ENCODE data around the gene HPS1. TPM values are rescaled to one million over a fixed set of nuclear protein-coding genes. Genes with fewer than 3 reads are reported as not detected.

The HPS1 gene
- total and polyA plus RNA-seq, 2 of the 8 experiments (the other 6 are each of a cell fraction or from before 2014, with no cell fraction given): 38.7 to 61.7 TPM

DNA sequence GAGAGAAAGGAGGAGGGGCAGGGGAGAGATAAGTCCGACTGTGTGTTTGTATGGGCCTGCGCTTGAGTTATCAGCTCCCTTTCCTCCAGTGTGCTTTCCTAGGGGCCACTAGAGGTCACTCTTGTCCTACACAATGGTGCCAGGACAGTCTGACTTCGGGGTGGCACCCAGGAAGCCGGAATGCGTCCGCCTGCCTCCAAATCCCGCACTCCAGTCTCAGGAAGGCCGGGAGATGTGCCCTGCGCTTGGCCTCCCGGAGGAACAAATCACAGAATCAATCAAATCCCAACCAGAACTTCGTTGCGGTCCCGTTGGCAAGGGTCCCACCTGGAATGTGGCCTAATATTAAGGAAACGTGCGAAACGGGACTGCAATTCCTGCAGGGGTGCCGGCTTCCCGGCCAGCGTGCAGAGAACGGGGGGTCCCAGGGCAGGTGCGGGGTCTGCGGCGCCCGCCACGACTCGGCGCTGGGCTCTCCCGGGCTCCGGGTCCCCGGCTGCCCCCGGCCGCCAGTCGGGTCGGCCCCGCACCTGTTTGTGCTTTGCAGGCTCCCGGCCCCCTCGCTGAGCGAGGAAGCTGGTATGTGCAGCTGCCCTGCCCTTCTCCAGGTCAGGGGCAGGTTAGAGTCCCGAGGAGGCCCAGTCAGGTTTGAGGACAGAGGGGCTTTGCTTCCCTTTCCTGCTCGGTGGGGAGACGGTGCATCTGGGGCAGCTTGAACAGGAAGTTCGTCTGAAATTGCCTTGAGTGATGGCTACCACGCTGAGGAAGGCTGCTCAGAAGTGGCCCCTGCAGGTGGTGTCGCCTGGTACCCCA, 21.0 kb upstream of the HPS1 start (continued):
- TF ChIP-seq, protein P1, sequence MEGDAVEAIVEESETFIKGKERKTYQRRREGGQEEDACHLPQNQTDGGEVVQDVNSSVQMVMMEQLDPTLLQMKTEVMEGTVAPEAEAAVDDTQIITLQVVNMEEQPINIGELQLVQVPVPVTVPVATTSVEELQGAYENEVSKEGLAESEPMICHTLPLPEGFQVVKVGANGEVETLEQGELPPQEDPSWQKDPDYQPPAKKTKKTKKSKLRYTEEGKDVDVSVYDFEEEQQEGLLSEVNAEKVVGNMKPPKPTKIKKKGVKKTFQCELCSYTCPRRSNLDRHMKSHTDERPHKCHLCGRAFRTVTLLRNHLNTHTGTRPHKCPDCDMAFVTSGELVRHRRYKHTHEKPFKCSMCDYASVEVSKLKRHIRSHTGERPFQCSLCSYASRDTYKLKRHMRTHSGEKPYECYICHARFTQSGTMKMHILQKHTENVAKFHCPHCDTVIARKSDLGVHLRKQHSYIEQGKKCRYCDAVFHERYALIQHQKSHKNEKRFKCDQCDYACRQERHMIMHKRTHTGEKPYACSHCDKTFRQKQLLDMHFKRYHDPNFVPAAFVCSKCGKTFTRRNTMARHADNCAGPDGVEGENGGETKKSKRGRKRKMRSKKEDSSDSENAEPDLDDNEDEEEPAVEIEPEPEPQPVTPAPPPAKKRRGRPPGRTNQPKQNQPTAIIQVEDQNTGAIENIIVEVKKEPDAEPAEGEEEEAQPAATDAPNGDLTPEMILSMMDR (IDR thresholded peaks at IDR 0.05; ENCODE audit: control extremely low read depth in 1 of 3, insufficient read depth in 1 of 3, low read depth in 1 of 3, low read length in 3 of 3): peak; percentile 72 to 91 (median 83)
- TF ChIP-seq TEAD4 (IDR thresholded peaks at IDR 0.05; ENCODE audit: low read depth, low read length): peak; percentile 69
- no peak for TF ChIP-seq RXRA (IDR thresholded peaks at IDR 0.05; ENCODE audit: insufficient read depth, low read depth, low read length)
- TF ChIP-seq, protein P2, sequence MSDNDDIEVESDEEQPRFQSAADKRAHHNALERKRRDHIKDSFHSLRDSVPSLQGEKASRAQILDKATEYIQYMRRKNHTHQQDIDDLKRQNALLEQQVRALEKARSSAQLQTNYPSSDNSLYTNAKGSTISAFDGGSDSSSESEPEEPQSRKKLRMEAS (IDR thresholded peaks at IDR 0.05): peak; percentile 59
- no peak for TF ChIP-seq BACH1 (IDR thresholded peaks at IDR 0.05; ENCODE audit: low read length)
- peak; percentile 83 for TF ChIP-seq KDM4A (IDR thresholded peaks at IDR 0.05; ENCODE audit: low read depth, low read length, severe bottlenecking)
- TF ChIP-seq EGR1 (IDR thresholded peaks at IDR 0.05; ENCODE audit: borderline replicate concordance, low read depth, low read length): no peak

All from H1 (cell line).